Transverse colon (tissue), 4 donors: ENCODE data around the gene FOXP1. TPM values are rescaled to one million over a fixed set of nuclear protein-coding genes. Genes with fewer than 3 reads are reported as not detected.

Experiments
- DNase-seq: peaks from one replicate; pipeline ENCODE4 v3.0.0-alpha.2; 2019
- H3K27ac ChIP-seq, 4 donors: fragments of 200-600 bp; sonication (generic); 2 replicates each; pipeline ENCODE4 v1.5.1; 2016 to 2018; ENCODE audit warnings: inconsistent platforms in 4 of 4
- H3K27me3 ChIP-seq: fragments of 200-600 bp; sonication (generic); 2 replicates; pipeline ENCODE4 v1.5.1; 2017; ENCODE audit warnings: inconsistent platforms
- H3K36me3 ChIP-seq, 4 donors: fragments of 200-600 bp; sonication (generic); 2 replicates each; pipeline ENCODE4 v1.5.1; 2017 to 2019; ENCODE audit warnings: inconsistent platforms in 4 of 4
- H3K4me1 ChIP-seq, 4 donors: fragments of 200-600 bp; sonication (generic); 2 replicates each; pipeline ENCODE4 v1.5.1; 2017 to 2020; ENCODE audit warnings: inconsistent platforms in 4 of 4
- H3K4me3 ChIP-seq, 4 donors: fragments of 200-600 bp; sonication (generic); 1 replicate in 1 of 4; 2 replicates in 3 of 4; pipeline versions ENCODE4 v1.5.1 to v1.6.1; 2017 to 2019; ENCODE audit warnings: inconsistent platforms in 4 of 4
- H3K9me3 ChIP-seq, 2 donors: fragments of 200-600 bp; sonication (generic); 2 replicates each; pipeline ENCODE4 v1.5.1; 2017 to 2019; ENCODE audit warnings: inconsistent platforms in 2 of 2
- CTCF ChIP-seq, 5 experiments: fragments of 200-600 bp in 3 of 5; fragments of 450-650 bp in 2 of 5; sonication (generic) in 3 of 5; IDR thresholded peaks; 1 replicate in 2 of 5; 2 replicates in 3 of 5; pipeline ENCODE4 v1.5.1; 2016 to 2017; ENCODE audit warnings: antibody characterized with exemption in 5 of 5, inconsistent platforms in 3 of 5, mild to moderate bottlenecking in 2 of 5, moderate library complexity in 1 of 5
- EP300 ChIP-seq: sonication (generic); formaldehyde crosslinking; IDR thresholded peaks from one replicate; pipeline ENCODE4 v1.6.1; 2017; ENCODE audit warnings: antibody characterized with exemption, low read depth
- POLR2A ChIP-seq: fragments of 450-650 bp; IDR thresholded peaks from one replicate; pipeline ENCODE4 v1.6.1; 2016; ENCODE audit warnings: antibody characterized with exemption, mild to moderate bottlenecking, moderate library complexity
- POLR2AphosphoS5 ChIP-seq, 3 donors: sonication (generic); formaldehyde crosslinking; IDR thresholded peaks; one replicate each; pipeline ENCODE4 v1.6.1; 2016; ENCODE audit warnings: antibody characterized with exemption in 3 of 3
- WGBS, 2 donors: methylation state at CpG; one replicate each; pipeline ENCODE4 v1.1.5; 2018; ENCODE audit warnings: low coverage in 1 of 2; 5-methylcytosine and 5-hydroxymethylcytosine counted together
- in situ Hi-C, 4 donors: fragments of 200-750 bp; cut with MboI; loops; one replicate each; pipeline versions ENCODE4 v1.15.0 to v1.15.1; 2017; ENCODE audit warnings: low sequenced_read_pairs in 3 of 4, low pct_ligation_motif_present in 1 of 4, low pct_unique_long_range_greater_than_20kb in 1 of 4
- intact Hi-C: fragments of 100-400 bp; cut with DNase I; formaldehyde crosslinking; loops from one replicate; pipeline ENCODE4 v1.15.1; 2023; ENCODE audit warnings: low total_unique reads
- total RNA-seq, 4 donors: library from RNA; depleted of rRNA; stranded (reverse); fragments of >200 nt; gene quantifications; one replicate each; pipeline ENCODE4 v1.1.0, GENCODE V29; 2016

Gene FOXP1
- total RNA-seq, 4 donors from 2014 or later = 102 to 260 (median 150) TPM

DNA sequence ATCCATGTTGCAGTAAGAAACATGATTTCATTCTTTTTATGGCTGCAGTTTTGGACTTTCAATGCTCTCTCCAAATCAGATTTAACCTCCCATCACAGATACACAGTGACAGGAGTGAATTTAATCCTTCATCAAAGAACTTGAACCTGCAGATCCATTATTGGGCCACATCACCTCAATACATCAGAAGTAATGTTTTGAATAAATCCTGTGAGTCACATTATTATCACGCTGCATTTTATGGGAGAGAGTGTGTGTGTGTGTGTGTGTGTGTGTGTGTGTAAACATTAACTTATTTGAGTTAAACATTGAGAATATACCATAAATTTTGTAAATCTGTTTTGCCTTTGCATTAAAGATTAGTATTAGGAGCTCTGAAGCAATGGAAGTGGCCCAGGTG, 316.7 kb downstream of the FOXP1 start:
- 11 to 47% methylated on average over 1 of the region's 1 CpG for WGBS, 2 donors
- no peak for DNase-seq

DNA sequence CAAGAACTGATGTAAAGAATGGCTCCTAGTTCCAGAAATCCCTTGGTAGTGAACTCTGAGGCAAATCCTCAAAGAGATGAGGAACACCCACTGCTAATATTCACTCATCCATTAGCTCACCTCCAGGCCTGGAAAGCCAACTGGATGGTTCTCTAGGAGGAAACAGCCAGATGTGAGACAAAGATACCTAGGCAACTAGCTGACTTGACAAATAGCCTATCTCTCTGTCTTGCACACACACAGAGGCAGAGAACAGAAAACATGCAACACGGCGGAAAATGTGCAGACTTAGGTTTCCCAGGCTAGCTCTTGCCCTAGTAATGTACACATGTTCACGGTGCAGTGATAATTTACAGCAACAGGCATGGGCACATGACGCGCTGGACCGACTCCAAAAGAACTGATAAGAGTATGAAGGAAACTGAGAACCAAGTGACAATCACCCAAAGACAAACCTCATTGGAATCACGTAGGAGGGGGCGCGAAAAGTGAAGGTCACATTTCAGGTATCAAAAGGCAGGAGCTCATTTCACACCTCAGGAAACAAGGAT, 318.1 kb downstream of the FOXP1 start:
- in situ Hi-C loops (no loop called here), intact Hi-C loops (no loop called here)
- H3K36me3 ChIP-seq = no peaks in the 10 kb centered on the region
- H3K9me3 ChIP-seq = no peaks in the 10 kb centered on the region
- H3K4me3 ChIP-seq = no peak overlapping the region
- no peaks in the 10 kb centered on the region for H3K27me3 ChIP-seq
- WGBS, 2 donors = 77 to 79% methylated on average over 6 to 9 of the region's 9 CpGs
- H3K27ac ChIP-seq = no peak overlapping the region
- TF ChIP-seq CTCF (IDR thresholded peaks at IDR 0.05) (no peak), EP300 (no peak), POLR2AphosphoS5 (IDR thresholded peaks at IDR 0.05) (no peak), POLR2A (no peak)
- DNase-seq = no peak
- peaks cover 0 to 4% (median 0%) of the 10 kb centered on the region in 4 donors for H3K4me1 ChIP-seq

More for the DNA sequence above, 316.7 kb downstream of the FOXP1 start:
- in situ Hi-C loops (no loop called here), intact Hi-C loops (no loop called here)
- H3K36me3 ChIP-seq = no peaks in the 10 kb centered on the region
- H3K4me1 ChIP-seq = peaks cover 0 to 4% (median 0%) of the 10 kb centered on the region in 4 donors
- H3K27me3 ChIP-seq = no peaks in the 10 kb centered on the region
- no peaks in the 10 kb centered on the region for H3K9me3 ChIP-seq
- H3K4me3 ChIP-seq = no peak overlapping the region
- no peak overlapping the region for H3K27ac ChIP-seq
- TF ChIP-seq EP300 = no peak
- no peak for TF ChIP-seq CTCF (IDR thresholded peaks at IDR 0.05)
- no peak for TF ChIP-seq POLR2A
- no peak for TF ChIP-seq POLR2AphosphoS5 (IDR thresholded peaks at IDR 0.05)

GRCh38 chr3:71264840-71265239, 318.7 kb downstream of the FOXP1 start:
- Histone ChIP-seq H3K27me3 (no peaks in the 10 kb centered on the region), H3K4me3 (no peak overlapping the region), H3K27ac (no peak overlapping the region), H3K36me3 (no peaks in the 10 kb centered on the region), H3K4me1 (peaks cover 0 to 4% (median 0%) of the 10 kb centered on the region in 4 donors), H3K9me3 (no peaks in the 10 kb centered on the region)
- TF ChIP-seq POLR2A = no peak
- no peak for TF ChIP-seq EP300
- no peak for TF ChIP-seq POLR2AphosphoS5 (IDR thresholded peaks at IDR 0.05)
- no peak for TF ChIP-seq CTCF (IDR thresholded peaks at IDR 0.05)
- intact Hi-C loops (no loop called here), in situ Hi-C loops (no loop called here)
- DNase-seq = no peak
- 85 to 90% methylated on average over 2 of the region's 2 CpGs for WGBS, 2 donors

DNA sequence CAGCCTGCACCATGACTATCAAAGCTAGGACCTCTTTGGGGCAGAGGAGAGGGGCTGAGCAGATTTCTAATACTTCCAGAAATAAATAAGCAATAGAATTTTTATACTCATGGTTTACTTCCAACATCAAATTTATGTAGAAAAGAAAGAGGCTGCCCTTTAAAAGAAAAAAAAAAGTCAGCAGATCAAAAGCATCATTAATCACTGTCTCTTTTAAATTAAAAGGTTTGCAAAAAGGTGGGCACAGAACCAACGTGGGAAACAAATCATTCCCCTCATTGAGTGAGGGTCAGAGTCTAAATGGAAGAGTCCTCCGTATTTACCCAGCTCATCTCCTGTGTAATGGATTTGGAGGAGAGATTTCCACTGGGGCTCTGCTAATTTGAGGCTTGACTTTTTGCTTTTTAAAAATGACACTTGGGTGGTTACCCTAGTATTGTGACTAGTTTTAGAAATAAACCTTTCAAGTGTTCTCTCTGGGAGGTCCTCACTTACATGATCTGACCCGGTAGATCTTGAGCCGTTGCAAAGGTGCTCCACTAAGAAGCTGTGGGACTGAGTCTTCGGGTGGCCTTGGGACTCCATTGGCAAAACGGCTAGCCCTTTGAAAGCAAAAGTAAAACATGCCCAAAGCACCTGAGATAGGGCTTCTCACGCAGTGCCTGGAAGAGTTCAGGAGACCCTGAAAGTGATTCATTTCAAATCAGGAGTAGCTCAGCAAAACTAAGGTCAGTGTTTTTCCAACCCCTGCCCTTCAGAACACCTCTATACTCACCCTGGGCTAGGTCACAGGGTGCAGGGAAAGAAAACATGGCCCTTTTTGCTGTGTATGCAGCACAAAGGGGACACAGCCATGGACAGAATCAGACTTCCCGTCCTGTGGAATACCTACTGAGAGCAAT, 320.9 kb downstream of the FOXP1 start:
- H3K4me3 ChIP-seq = no peak overlapping the region

More for the DNA sequence above, 320.9 kb downstream of the FOXP1 start:
- TF ChIP-seq CTCF (IDR thresholded peaks at IDR 0.05) (no peak), POLR2A (no peak), EP300 (no peak), POLR2AphosphoS5 (IDR thresholded peaks at IDR 0.05) (no peak)
- no peak for DNase-seq
- Histone ChIP-seq H3K27me3 (no peaks in the 10 kb centered on the region), H3K4me1 (peaks cover 3 to 11% (median 7%) of the 10 kb centered on the region in 4 donors), H3K9me3 (no peaks in the 10 kb centered on the region), H3K27ac (peak overlapping the region in 1 of 4 donors; percentile 11), H3K36me3 (no peaks in the 10 kb centered on the region)
- WGBS, 2 donors = 83 to 84% methylated on average over 1 to 8 of the region's 8 CpGs
- intact Hi-C loops = no loop called here
- in situ Hi-C loops = no loop called here
